K562 (cell line): Measurements from ENCODE around the gene C2CD4D. TPM values are rescaled to one million over a fixed set of nuclear protein-coding genes. Genes with fewer than 3 reads are reported as not detected.

Source experiments
- BMI1 ChIP-seq: fragments of 150-350 bp; IDR thresholded peaks from 2 replicates; pipeline ENCODE4 v1.6.1; 2014; ENCODE audit warnings: low read length
- CHD4 ChIP-seq: fragments of 200-600 bp; sonication (generic); IDR thresholded peaks from 3 replicates; pipeline ENCODE4 v1.6.1; 2012; ENCODE audit warnings: low read depth, mild to moderate bottlenecking, mixed read lengths, low read length, inconsistent platforms; ENCODE audit not compliant: insufficient read depth, insufficient replicate concordance, poor library complexity, severe bottlenecking
- CTCF ChIP-seq, 3 experiments: IDR thresholded peaks in 2 of 3; conservative IDR thresholded peaks in 1 of 3; 2 replicates each; pipeline ENCODE4 v1.5.1; 2011 to 2012; ENCODE audit warnings: low read length in 3 of 3, mild to moderate bottlenecking in 3 of 3, control low read depth in 2 of 3, improper control_type of control experiment in 1 of 3, inconsistent platforms in 1 of 3, low read depth in 1 of 3, mixed read lengths in 1 of 3, moderate library complexity in 1 of 3; ENCODE audit not compliant: insufficient read depth in 2 of 3
- CXXC5 ChIP-seq: fragments of 250-450 bp; sonication (Bioruptor Pico); IDR thresholded peaks from 2 replicates; pipeline ENCODE4 v1.8.0; 2022; ENCODE audit warnings: inconsistent platforms, mild to moderate bottlenecking, moderate library complexity
- DEAF1 ChIP-seq: fragments of 450-650 bp; formaldehyde crosslinking; IDR thresholded peaks from 2 replicates; pipeline ENCODE4 v1.4.0; 2020; ENCODE audit warnings: mild to moderate bottlenecking, moderate library complexity
- FIP1L1 ChIP-seq: fragments of 200-400 bp; formaldehyde crosslinking; IDR thresholded peaks from 2 replicates; pipeline ENCODE4 v1.6.1; 2018; ENCODE audit warnings: mild to moderate bottlenecking, low read depth, low read length; ENCODE audit not compliant: poor library complexity, severe bottlenecking
- HDAC2 ChIP-seq: fragments of 450-650 bp; IDR thresholded peaks from 2 replicates; pipeline ENCODE4 v1.6.1; 2016; ENCODE audit warnings: mild to moderate bottlenecking
- HNRNPH1 ChIP-seq: fragments of 200-400 bp; formaldehyde crosslinking; optimal IDR thresholded peaks from 2 replicates; pipeline ENCODE3; 2017; ENCODE audit warnings: low read depth, mild to moderate bottlenecking, low read length, moderate library complexity
- NR2C2 ChIP-seq, 2 experiments: fragments of 200-800 bp in 1 of 2; sonication (Bioruptor generic) in 1 of 2; sonication (generic) in 1 of 2; formaldehyde crosslinking in 1 of 2; IDR thresholded peaks; 2 replicates each; pipeline versions ENCODE4 v1.6.1 to v1.8.0; 2016 to 2022; ENCODE audit warnings: mild to moderate bottlenecking in 1 of 2, missing compliant biosample characterization in 1 of 2, missing genetic modification characterization in 1 of 2, missing genetic modification reagents in 1 of 2
- PBX2 ChIP-seq, 2 experiments: IDR thresholded peaks in 1 of 2; conservative IDR thresholded peaks in 1 of 2; 2 replicates each; pipeline ENCODE4 v1.6.1; 2016; ENCODE audit warnings: low read depth in 2 of 2, mild to moderate bottlenecking in 1 of 2, missing compliant biosample characterization in 1 of 2, missing genetic modification characterization in 1 of 2, moderate library complexity in 1 of 2
- RAD21 ChIP-seq, 2 experiments: fragments of 250-450 bp in 1 of 2; fragments of 450-650 bp in 1 of 2; sonication (Bioruptor Pico) in 1 of 2; formaldehyde crosslinking in 1 of 2; IDR thresholded peaks in 1 of 2; conservative IDR thresholded peaks in 1 of 2; 2 replicates each; pipeline versions ENCODE4 v1.4.0 to v1.8.0; 2020 to 2022; ENCODE audit warnings: mild to moderate bottlenecking in 2 of 2, moderate library complexity in 1 of 2
- SETDB1 ChIP-seq: IDR thresholded peaks from one replicate; pipeline ENCODE4 v1.6.1; 2012; ENCODE audit warnings: low read length, control low read depth, inconsistent platforms
- SIRT6 ChIP-seq: IDR thresholded peaks from one replicate; pipeline ENCODE4 v1.6.1; 2012; ENCODE audit warnings: low read depth, mild to moderate bottlenecking, control low read depth, inconsistent platforms, low read length, moderate library complexity
- SREBF2 ChIP-seq: sonication (generic); formaldehyde crosslinking; IDR thresholded peaks from 2 replicates; pipeline ENCODE4 v1.4.0; 2020; ENCODE audit warnings: mild to moderate bottlenecking, missing genetic modification reagents
- TCF7 ChIP-seq: sonication (generic); IDR thresholded peaks from 2 replicates; pipeline ENCODE4 v1.6.1; 2016; ENCODE audit warnings: antibody characterized with exemption, borderline replicate concordance
- ZNF263 ChIP-seq: sonication (generic); formaldehyde crosslinking; IDR thresholded peaks from 2 replicates; pipeline ENCODE4 v1.8.0; 2022; ENCODE audit warnings: mild to moderate bottlenecking, missing genetic modification reagents, borderline replicate concordance
- ZNF395 ChIP-seq: fragments of 200-800 bp; sonication (Bioruptor generic); IDR thresholded peaks from 2 replicates; pipeline ENCODE4 v1.6.1; 2017; ENCODE audit warnings: missing genetic modification characterization, missing compliant biosample characterization
- polyA plus RNA-seq, 8 experiments: library from polyadenylated mRNA; depleted of rRNA in 4 of 8; stranded (reverse) in 5 of 8; unstranded in 3 of 8; fragments of >200 nt; fragmentation: Nextera tagmentation in 2 of 8; fragmentation: Illumina TruSeq in 1 of 8; extraction: Ambion mirVana in 2 of 8; extraction: Trizol in 1 of 8; gene quantifications; 2 replicates each; pipeline versions ENCODE4 v1.2.1 to v1.2.3, GENCODE V29; 2011 to 2014; ENCODE audit warnings: inconsistent platforms in 1 of 8, missing spikeins in 1 of 8
- total RNA-seq, 7 experiments: library from RNA; depleted of rRNA in 6 of 7; stranded (reverse); fragments of >200 nt in 6 of 7; fragmentation: Illumina TruSeq in 2 of 7; extraction: Trizol in 2 of 7; gene quantifications; 2 replicates each; pipeline versions ENCODE4 v1.2.1 to v1.2.3, GENCODE V29; 2011 to 2021; ENCODE audit warnings: low replicate concordance in 1 of 7

C2CD4D gene
- total and polyA plus RNA-seq, 9 of the 15 experiments (the other 6 are each of a cell fraction or from before 2014, with no cell fraction given), result not detected

GRCh38 chr1:151790071-151790939, 49.3 kb downstream of the C2CD4D start, which contains the start of gene TDRKH (continued):
- TF ChIP-seq NR2C2 (CRISPR knock-in tag; IDR thresholded peaks at IDR 0.05), result peak; percentile 63; the same call in 1 of the 2 replicates
- TF ChIP-seq NR2C2 (tag; IDR thresholded peaks at IDR 0.05), result peak; percentile 45; the same call in 1 of the 2 replicates
- peak; percentile 100 for TF ChIP-seq HDAC2
- peak; percentile 95 for TF ChIP-seq PBX2 (CRISPR knock-in tag; IDR thresholded peaks at IDR 0.05; ENCODE audit: low read depth)
- TF ChIP-seq PBX2 (tag; conservative IDR thresholded peaks at IDR 0.05; ENCODE audit: low read depth), result peak; percentile 99
- TF ChIP-seq CXXC5 (CRISPR knock-in tag), result peak; percentile 88
- TF ChIP-seq CHD4, result no peak
- no peak; the same call in 1 of the 2 replicates for TF ChIP-seq TCF7
- TF ChIP-seq ZNF263 (CRISPR knock-in tag), result no peak; the same call in 1 of the 2 replicates
- no peak for TF ChIP-seq HNRNPH1
- no peak for TF ChIP-seq SIRT6
- peak; percentile 57 for TF ChIP-seq FIP1L1
- no peak for TF ChIP-seq DEAF1
- TF ChIP-seq BMI1, result no peak
- TF ChIP-seq ZNF395 (CRISPR knock-in tag), result peak; percentile 96
- TF ChIP-seq SETDB1, result no peak
- TF ChIP-seq RAD21 (CRISPR knock-in tag; conservative IDR thresholded peaks at IDR 0.05 in 1 of 2, IDR thresholded peaks at IDR 0.05 in 1 of 2), result peak; percentile 5 to 52; a peak in 2 of 4 replicates
- TF ChIP-seq SREBF2 (CRISPR knock-in tag), result no peak
- TF ChIP-seq CTCF (IDR thresholded peaks at IDR 0.05 in 2 of 3, conservative IDR thresholded peaks at IDR 0.05 in 1 of 3; ENCODE audit: insufficient read depth in 2 of 3, low read depth in 1 of 3, low read length in 3 of 3), result peak; percentile 46 to 60 (median 52)
